ENCODE data around the gene P3H3. TPM values are rescaled to one million over a fixed set of nuclear protein-coding genes. Genes with fewer than 3 reads are reported as not detected.
A peak's percentile ranks its signal among the peaks of the same experiment; 100 is the strongest.
"Not testable (repeated sequence)": the region's sequence is repeated elsewhere in the genome, so short reads cannot be mapped to it uniquely, and the experiment has no call there.

P3H3 gene
- total RNA-seq, 2 experiments from 2014 or later: 0.18 to 0.68 TPM

DNA sequence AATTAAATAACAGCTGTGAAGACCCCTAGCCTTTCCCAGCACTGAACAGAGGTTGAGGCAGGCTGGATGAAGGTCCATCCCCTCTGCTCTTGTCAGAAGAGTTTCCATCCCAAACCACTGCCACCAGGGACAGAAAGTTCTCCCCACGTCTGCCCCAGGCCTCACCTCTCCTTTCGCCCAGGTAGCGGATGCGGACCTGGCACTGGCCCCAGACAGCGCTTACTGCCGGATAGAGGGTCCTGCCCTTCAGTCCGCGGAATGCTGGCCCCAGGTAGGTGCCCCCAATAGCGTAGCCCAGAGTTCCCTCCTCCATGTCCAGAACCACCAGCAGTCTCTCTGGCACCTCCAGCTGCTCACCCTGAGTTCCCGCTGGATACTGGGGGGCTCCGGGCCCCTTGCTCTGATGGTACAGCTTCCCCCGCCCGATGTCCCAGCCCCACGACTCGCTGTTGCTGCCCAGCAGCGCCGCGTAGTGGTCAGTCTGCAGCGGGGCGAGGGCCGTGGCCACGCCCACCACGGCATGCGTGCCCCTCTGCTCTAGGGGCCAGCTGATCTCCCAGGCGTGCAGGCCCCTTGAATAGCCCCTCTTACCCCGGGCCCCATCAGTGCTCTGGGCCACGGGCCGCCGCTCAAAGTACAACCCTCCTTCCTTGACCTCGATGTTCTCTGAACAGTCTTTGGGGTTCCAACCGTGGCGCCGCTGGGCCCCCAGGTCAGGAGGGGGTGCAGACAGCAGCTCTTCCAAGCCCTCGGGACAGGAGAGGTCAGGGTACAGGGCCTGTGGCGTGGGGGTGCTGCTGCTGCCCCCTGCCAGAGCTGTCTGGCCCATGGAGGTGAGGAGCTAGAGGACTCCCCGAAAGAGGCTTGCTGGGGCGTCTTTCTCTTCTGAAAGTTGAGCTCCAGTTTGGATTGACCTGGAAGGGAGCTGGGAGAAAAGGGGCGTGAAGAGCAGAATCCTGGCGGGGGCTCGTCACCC lies 44.2 kb downstream of the P3H3 start:
- ChIA-PET CTCF (interaction anchor here (0.7 to 11.4 kb wide), 44 partner anchors 10 to 337 kb away, joined by 3 to 161 read pairs (median 5); partner anchors contain the start of genes ATN1, C12orf57, C1RL and CD4), POLR2A (interaction anchor here (0.6 to 11.4 kb wide), 49 partner anchors 7 to 1063 kb away, joined by 3 to 312 read pairs (median 6); partner anchors contain the start of genes C12orf57, CD4, CDCA3 and COPS7A)
- peak; percentile 89 for DNase-seq
- H3K27me3 Mint-ChIP-seq: no peaks in the 10 kb centered on the region
- peaks cover 62% of the 10 kb centered on the region for H3K36me3 Mint-ChIP-seq (ENCODE audit: low read depth)
- peak overlapping the region; percentile 90 for H3K27ac Mint-ChIP-seq
- no peaks in the 10 kb centered on the region for H3K9me3 Mint-ChIP-seq
- peak overlapping the region; percentile 93 for H3K4me3 Mint-ChIP-seq
- H3K4me1 Mint-ChIP-seq: peaks cover 64% of the 10 kb centered on the region

DNA sequence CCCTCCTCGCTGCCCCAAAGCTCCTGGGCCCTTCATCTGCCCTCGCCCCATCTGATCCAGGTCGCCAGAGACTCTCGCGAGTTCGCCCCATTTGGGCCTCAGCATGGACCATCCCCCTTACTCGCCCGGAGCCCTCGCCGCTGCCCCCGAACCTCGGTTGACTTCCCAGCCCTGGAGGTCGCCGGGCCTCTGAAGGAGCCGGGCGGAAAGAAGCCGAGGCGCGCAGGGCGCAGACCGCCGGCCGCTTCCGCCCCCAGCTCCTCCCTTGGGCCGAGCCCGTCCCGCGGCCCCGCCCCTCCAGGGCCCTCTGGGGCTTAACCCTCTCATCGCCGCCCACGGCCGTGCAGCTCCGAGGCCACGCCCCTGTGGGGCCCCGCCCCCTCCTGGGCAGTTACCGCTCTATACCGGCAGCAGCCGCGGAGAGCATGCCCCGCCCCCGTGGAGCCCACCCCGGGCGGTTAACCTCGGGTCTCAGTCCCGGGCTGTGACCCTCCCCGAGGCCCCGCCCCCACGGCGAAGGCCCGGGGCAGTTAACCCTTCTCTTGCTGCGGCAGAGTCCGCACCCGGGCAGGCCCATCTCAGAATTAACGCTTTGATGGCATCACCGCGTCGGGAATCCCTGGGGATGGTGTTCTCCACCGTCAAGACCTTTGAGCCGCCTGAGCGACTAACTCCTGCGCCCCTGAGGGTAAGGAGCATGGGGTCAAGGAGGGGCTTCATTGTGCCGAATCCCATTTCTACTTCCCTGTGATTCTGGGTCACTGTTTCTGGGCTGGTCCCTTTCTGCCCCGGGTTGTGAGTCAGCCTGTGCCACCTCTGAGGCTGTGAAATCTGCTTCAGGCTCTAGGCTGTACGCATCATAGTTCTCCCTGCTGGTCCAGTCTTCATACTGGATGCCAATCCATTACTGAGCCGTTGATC lies 45.1 kb downstream of the P3H3 start, which contains the start of gene SPSB2:
SPSB2 (minus strand) TSS at position 210 of the 921 bp plus-strand sequence. CDS start 402 bp downstream, outside the sequence.
- no peaks in the 10 kb centered on the region for H3K27me3 Mint-ChIP-seq
- peaks cover 58% of the 10 kb centered on the region for H3K36me3 Mint-ChIP-seq (ENCODE audit: low read depth)
- ChIA-PET POLR2A (interaction anchor here (0.6 to 11.4 kb wide), 49 partner anchors 8 to 1063 kb away, joined by 3 to 312 read pairs (median 6); partner anchors contain the start of genes C12orf57, CD4, CDCA3 and COPS7A), CTCF (interaction anchor here (0.7 to 11.4 kb wide), 43 partner anchors 9 to 338 kb away, joined by 3 to 161 read pairs (median 5); partner anchors contain the start of genes ATN1, C12orf57, C1RL and CD4)
- peak within 1 kb of the TSS; percentile 93 for H3K4me3 Mint-ChIP-seq
- peak; percentile 99 for DNase-seq
- peak within 1 kb of the TSS; percentile 90 for H3K27ac Mint-ChIP-seq
- H3K4me1 Mint-ChIP-seq: peaks cover 61% of the 10 kb centered on the region
- no peaks in the 10 kb centered on the region for H3K9me3 Mint-ChIP-seq

DNA sequence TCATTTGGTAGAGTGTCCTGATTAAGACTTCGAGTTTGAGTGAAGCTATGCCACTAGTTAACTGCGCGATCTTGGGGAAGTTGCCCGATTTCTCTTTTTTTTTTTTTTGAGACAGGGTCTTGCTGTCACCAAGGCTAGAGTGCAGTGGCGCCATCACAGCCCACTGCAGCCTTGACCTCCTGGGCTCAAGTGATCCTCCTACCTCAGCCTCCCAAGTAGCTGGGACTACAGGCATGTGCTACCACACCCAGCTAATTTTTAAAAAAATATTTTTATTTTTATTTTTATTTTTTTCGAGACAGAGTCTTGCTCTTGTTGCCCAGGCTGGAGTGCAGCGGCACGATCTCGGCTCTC lies 45.8 kb downstream of the P3H3 start:
- Mint-ChIP-seq H3K4me3 (peak overlapping the region; percentile 93), H3K4me1 (peaks cover 55% of the 10 kb centered on the region), H3K36me3 (ENCODE audit: low read depth) (peaks cover 53% of the 10 kb centered on the region), H3K27ac (peak overlapping the region; percentile 84)
- not testable (repeated sequence) for DNase-seq, H3K27me3 Mint-ChIP-seq, H3K9me3 Mint-ChIP-seq
- POLR2A ChIA-PET: interaction anchor here (1.2 to 4.4 kb wide), 12 partner anchors 8 to 185 kb away, joined by 3 to 69 read pairs (median 8); partner anchors contain the start of genes C12orf57, LRRC23, MLF2 and RNU7-1
- CTCF ChIA-PET: interaction anchor here (1.3 to 8.4 kb wide), 6 partner anchors 18 to 238 kb away, joined by 3 to 120 read pairs (median 14); partner anchors contain the start of genes CD4 and LRRC23

DNA sequence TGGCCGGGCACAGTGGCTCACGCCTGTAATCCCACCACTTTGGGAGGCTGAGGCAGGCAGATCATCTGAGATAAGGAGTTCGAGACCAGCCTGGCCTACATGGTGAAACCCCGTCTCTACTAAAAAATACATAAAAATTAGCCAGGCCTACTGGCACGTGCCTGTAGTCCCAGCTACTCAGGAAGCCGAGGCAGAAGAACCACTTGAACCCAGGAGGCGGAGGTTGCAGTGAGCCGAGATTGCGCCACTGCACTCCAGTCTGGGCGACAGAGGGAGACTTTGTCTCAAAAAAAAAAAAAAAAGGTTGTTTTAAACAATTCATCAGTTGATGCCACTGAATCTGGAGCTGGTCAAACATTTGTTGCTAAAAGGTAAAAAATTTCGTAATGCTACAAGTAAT lies 51.6 kb downstream of the P3H3 start:
- not testable (repeated sequence) for H3K9me3 Mint-ChIP-seq, H3K4me1 Mint-ChIP-seq, H3K27ac Mint-ChIP-seq, H3K27me3 Mint-ChIP-seq, H3K4me3 Mint-ChIP-seq, DNase-seq
- peaks cover 24% of the 10 kb centered on the region for H3K36me3 Mint-ChIP-seq (ENCODE audit: low read depth)
- ChIA-PET POLR2A (interaction anchor here (1.0 to 3.7 kb wide), 4 partner anchors 10 to 29 kb away, joined by 3 to 14 read pairs (median 4); no protein-coding TSS in a partner anchor), CTCF (interaction anchor here (0.8 kb wide), 1 partner anchor 11 kb away, joined by 3 read pairs; no protein-coding TSS in a partner anchor)

DNA sequence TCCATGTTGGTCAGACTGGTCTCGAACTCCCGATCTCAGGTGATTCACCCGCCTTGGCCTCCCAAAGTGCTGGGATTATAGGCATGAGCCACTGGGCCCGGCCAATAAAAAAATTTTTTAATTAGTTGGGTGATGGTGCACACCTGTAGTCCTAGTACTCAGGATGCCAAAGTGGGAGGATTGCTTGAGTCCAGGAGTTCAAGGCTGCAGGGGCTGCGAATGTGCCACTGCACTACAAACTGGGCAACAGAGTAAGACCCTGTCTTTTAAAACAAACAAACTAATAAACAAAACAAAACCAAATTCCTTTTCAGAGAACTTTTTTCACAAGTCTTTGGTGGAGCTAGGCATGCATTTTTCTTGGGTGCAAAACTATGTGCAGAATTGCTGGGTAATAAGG lies 55.0 kb downstream of the P3H3 start:
- no peak overlapping the region for H3K27ac Mint-ChIP-seq
- peaks cover 2% of the 10 kb centered on the region for H3K4me1 Mint-ChIP-seq
- no peaks in the 10 kb centered on the region for H3K27me3 Mint-ChIP-seq
- ChIA-PET POLR2A (interaction anchor here (1.5 to 3.9 kb wide), 4 partner anchors 8 to 31 kb away, joined by 5 to 14 read pairs (median 14); partner anchors contain the start of genes CDCA3, SPSB2 and USP5), CTCF (interaction anchor here (0.7 to 2.7 kb wide), 3 partner anchors 8 to 14 kb away, joined by 3 to 17 read pairs (median 16); partner anchors contain the start of gene SPSB2)
- DNase-seq: no peak
- H3K4me3 Mint-ChIP-seq: no peak overlapping the region
- no peaks in the 10 kb centered on the region for H3K9me3 Mint-ChIP-seq
- H3K36me3 Mint-ChIP-seq (ENCODE audit: low read depth): peaks cover 17% of the 10 kb centered on the region

DNA sequence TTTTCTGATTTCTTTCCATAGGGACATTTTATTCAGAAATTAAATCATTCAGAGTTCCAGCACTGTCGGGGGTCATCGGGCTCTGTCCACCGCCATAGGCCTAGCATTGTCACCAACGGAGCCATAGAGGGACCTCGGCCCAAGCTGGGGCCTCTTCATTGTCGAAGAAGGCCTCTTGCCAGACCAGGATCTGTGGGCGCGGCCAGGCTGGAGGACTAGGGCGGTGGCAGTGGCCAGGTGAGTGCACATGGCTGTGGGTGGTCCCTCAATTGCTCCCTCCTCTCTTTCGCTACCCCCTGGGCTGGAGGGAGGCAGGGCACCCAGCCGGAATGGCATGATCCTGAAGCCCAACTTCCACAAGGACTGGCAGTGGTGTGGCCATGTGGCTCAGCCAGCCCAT lies 55.5 kb downstream of the P3H3 start:
- Mint-ChIP-seq H3K4me3 (no peak overlapping the region), H3K27ac (no peak overlapping the region), H3K36me3 (ENCODE audit: low read depth) (peaks cover 20% of the 10 kb centered on the region), H3K9me3 (no peaks in the 10 kb centered on the region), H3K27me3 (no peaks in the 10 kb centered on the region), H3K4me1 (peaks cover 6% of the 10 kb centered on the region)
- no peak for DNase-seq
- ChIA-PET CTCF (no interaction called here), POLR2A (interaction anchor here (2.6 to 3.9 kb wide), 3 partner anchors 11 to 32 kb away, joined by 12 to 14 read pairs (median 14); partner anchors contain the start of genes CDCA3, SPSB2 and USP5)

DNA sequence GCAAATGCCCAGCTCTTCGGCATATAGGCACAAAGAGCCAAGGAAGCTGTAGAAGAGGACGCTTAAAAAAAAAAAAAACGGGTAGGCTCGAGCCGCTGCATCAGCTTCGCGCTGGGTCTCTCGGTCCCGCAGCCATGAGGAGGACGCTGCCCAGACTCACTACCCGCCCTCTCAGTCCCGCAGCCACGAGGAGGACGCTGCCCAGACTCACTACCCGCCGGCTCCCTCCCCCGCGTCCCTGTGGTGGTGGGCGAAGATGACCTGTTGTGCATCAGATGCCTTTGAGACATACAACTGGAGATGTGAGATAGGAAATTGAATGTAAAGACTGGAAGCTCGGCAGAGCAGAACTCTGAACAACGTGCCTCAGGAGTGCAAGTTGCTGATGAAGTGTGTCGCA lies 56.3 kb downstream of the P3H3 start:
- Mint-ChIP-seq H3K9me3 (no peaks in the 10 kb centered on the region), H3K4me1 (peaks cover 9% of the 10 kb centered on the region), H3K36me3 (ENCODE audit: low read depth) (peaks cover 18% of the 10 kb centered on the region), H3K4me3 (no peak overlapping the region), H3K27me3 (no peaks in the 10 kb centered on the region), H3K27ac (no peak overlapping the region)
- ChIA-PET POLR2A (interaction anchor here (2.6 to 3.9 kb wide), 2 partner anchors 12 to 32 kb away, joined by 12 to 14 read pairs; partner anchors contain the start of genes CDCA3, SPSB2 and USP5), CTCF (interaction anchor here (0.7 kb wide), 1 partner anchor 76 kb away, joined by 3 read pairs; no protein-coding TSS in a partner anchor)
- no peak for DNase-seq

DNA sequence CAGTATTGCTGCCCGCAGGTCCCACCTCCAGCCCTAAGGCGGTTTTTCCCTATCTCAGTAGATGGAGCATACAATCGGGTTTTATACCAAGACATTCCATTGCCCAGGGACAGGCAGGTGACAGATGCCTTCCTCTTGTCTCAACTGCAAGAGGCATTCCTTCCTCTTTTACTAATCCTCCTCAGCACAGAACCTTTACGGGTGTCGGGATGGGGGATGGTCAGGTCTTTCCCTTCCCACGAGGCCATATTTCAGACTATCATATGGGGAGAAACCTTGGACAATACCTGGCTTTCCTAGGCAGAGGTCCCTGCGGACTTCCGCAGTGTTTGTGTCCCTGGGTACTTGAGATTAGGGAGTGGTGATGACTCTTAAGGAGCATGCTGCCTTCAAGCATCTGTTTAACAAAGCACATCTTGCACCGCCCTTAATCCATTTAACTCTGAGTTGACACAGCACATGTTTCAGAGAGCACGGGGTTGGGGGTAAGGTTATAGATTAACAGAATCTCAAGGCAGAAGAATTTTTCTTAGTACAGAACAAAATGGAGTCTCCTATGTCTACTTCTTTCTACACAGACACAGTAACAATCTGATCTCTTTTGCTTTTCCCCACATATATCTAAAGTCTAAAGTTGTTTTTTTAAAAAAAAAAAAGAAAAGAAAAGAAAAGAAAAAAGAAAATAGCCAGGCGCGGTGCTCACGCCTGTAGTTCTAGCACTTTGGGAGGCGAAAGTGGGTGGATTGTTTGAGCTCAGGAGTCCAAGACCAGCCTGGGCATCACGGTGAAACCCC lies 58.2 kb downstream of the P3H3 start:
- DNase-seq, H3K27me3 Mint-ChIP-seq, H3K4me3 Mint-ChIP-seq, H3K9me3 Mint-ChIP-seq, CTCF ChIA-PET, H3K27ac Mint-ChIP-seq: not testable (repeated sequence)
- POLR2A ChIA-PET: interaction anchor here (2.6 kb wide), 1 partner anchor 14 kb away, joined by 12 read pairs; the partner anchor contains the start of gene SPSB2
- H3K4me1 Mint-ChIP-seq: peaks cover 25% of the 10 kb centered on the region
- peaks cover 24% of the 10 kb centered on the region for H3K36me3 Mint-ChIP-seq (ENCODE audit: low read depth)

DNA sequence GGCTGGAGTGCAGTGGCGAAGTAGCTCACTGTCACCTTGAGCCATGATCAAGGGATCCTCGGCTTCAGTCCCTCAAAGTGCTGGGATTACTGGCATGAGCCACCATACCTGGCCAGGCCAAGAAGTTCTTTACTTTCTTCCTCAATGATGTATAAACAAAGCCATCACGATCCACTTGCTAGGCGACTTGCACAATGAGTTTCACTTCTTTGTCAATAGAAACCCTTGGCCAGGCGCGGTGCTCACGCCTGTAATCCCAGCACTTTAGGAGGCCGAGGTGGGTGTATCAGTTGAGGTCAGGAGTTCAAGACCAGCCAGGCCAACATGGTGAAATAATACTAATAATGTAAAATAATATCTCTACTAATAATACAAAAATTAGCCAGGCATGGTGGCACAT lies 59.3 kb downstream of the P3H3 start:
- no peak overlapping the region for H3K4me3 Mint-ChIP-seq
- CTCF ChIA-PET: interaction anchor here (1.4 kb wide), 1 partner anchor 15 kb away, joined by 3 read pairs; the partner anchor contains the start of gene SPSB2
- POLR2A ChIA-PET: interaction anchor here (1.3 kb wide), 1 partner anchor 14 kb away, joined by 11 read pairs; the partner anchor contains the start of gene SPSB2
- no peaks in the 10 kb centered on the region for H3K27me3 Mint-ChIP-seq
- H3K4me1 Mint-ChIP-seq: peaks cover 34% of the 10 kb centered on the region
- no peak overlapping the region for H3K27ac Mint-ChIP-seq
- H3K36me3 Mint-ChIP-seq (ENCODE audit: low read depth): peaks cover 22% of the 10 kb centered on the region
- no peak for DNase-seq
- H3K9me3 Mint-ChIP-seq: no peaks in the 10 kb centered on the region

DNA sequence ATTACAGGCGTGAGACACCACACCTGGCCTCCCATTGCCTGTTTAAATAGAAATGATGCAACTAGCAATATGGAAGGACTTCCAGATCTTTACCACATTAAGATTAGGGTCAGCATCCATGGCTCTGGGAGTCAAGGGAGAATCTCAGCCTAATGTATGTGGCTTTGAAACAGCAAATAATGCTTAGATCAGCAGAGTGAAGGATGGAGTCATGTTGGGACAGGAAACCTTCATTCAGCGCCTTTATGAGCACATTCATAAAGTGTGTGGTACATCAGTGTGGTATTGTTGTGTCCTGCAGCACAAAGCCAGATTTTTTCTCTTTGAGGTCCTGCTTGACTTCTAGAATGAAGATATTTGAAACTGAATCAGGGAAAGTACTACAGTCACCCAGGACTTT lies 60.2 kb downstream of the P3H3 start:
- Mint-ChIP-seq H3K36me3 (ENCODE audit: low read depth) (peaks cover 22% of the 10 kb centered on the region), H3K4me3 (no peak overlapping the region), H3K4me1 (peaks cover 38% of the 10 kb centered on the region), H3K9me3 (no peaks in the 10 kb centered on the region), H3K27me3 (no peaks in the 10 kb centered on the region), H3K27ac (peak overlapping the region; percentile 45)
- ChIA-PET POLR2A (interaction anchor here (1.3 kb wide), 1 partner anchor 15 kb away, joined by 11 read pairs; the partner anchor contains the start of gene SPSB2), CTCF (interaction anchor here (1.4 kb wide), 1 partner anchor 16 kb away, joined by 3 read pairs; the partner anchor contains the start of gene SPSB2)
- DNase-seq: no peak

DNA sequence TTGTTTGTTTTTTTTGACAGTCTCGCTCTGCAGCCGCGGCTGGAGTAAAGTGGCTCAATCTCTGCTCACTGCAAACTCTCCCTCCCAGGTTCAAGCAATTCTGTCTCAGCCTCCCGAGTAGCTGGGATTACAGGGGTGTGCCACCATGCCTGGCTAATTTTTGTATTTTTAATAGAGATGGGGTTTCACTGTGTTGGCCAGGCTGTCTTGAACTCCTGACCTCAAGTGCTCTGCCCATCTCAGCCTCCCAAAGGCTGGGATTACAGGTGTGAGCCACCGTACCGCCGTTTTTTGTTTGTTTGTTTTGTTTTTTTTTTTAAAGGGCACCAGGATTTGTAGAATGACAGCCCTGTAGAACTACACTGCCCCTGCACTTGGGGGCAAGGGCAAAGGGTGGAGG lies 60.6 kb downstream of the P3H3 start:
- CTCF ChIA-PET, H3K4me3 Mint-ChIP-seq, POLR2A ChIA-PET, DNase-seq, H3K9me3 Mint-ChIP-seq, H3K27me3 Mint-ChIP-seq, H3K27ac Mint-ChIP-seq: not testable (repeated sequence)
- H3K36me3 Mint-ChIP-seq (ENCODE audit: low read depth): peaks cover 22% of the 10 kb centered on the region
- H3K4me1 Mint-ChIP-seq: peaks cover 38% of the 10 kb centered on the region

Data from activated CD4-positive, alpha-beta memory T cell treated with anti-CD3 and anti-CD28 coated beads, Interleukin-2, amount 10 ng/mL, durations not matched to agents 7 days and 5 days (primary cell).